HG02973 (cell line): ENCODE measurements around the gene MEFV.
"Not testable (repeated sequence)": the region's sequence is repeated elsewhere in the genome, so short reads cannot be mapped to it uniquely, and the experiment has no call there.

ENCODE experiments used
- ATAC-seq: cut with Tn5 transposase; IDR thresholded peaks from one replicate; pipeline ENCODE4 v1.9.1; 2021; ENCODE audit warnings: moderate library complexity; ENCODE audit not compliant: unreplicated experiment

The MEFV gene

GRCh38 chr16:3220839-3221238 lies 35.6 kb downstream of the MEFV start:
- ATAC-seq, result no peak

DNA sequence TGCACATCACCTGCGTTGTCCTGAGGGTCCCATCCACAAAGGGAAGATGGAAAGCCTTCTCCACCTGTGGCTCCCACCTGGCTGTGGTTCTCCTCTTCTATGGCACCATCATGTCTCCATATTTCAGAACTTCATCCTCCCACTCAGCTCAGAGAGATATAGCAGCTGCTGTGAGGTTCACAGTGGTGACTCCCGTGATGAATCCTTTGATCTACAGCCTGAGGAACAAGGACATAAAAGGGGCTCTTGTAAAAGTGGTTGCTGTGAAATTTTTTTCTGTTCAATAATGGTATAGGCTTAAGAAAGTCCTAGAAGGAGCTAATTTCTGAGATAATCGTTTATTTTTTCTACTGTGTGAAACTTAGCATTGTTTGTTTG lies 40.2 kb downstream of the MEFV start:
- ATAC-seq, result no peak

- no peak for ATAC-seq
Measured at GRCh38 chr16:3215601-3216262, 40.7 kb downstream of the MEFV start.

- ATAC-seq, result no peak
Measured at GRCh38 chr16:3214904-3215600, 41.4 kb downstream of the MEFV start.

GRCh38 chr16:3212567-3212966 lies 43.9 kb downstream of the MEFV start:
- ATAC-seq, result no peak

DNA sequence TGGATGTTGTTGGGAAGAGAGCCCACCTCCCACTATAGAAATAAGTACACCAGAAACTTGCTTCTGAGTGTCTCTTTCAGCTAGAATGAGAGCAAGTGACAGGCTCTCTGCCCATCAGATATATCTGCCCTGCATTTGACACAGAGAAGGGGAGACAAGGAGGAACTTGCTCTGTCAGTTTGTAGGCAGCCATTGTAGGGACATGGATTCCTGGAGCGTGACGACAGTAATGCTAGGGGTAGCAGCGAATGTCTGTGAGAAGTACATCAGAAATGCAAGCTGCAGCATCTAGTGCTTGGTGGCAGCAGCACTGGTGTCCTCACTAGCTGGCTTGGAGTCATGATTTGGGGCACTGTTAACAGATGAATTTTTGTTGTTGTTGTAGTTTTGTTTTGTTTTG lies 44.4 kb downstream of the MEFV start:
- no peak for ATAC-seq

GRCh38 chr16:3207086-3207953 lies 49.1 kb downstream of the MEFV start:
- no peak for ATAC-seq

DNA sequence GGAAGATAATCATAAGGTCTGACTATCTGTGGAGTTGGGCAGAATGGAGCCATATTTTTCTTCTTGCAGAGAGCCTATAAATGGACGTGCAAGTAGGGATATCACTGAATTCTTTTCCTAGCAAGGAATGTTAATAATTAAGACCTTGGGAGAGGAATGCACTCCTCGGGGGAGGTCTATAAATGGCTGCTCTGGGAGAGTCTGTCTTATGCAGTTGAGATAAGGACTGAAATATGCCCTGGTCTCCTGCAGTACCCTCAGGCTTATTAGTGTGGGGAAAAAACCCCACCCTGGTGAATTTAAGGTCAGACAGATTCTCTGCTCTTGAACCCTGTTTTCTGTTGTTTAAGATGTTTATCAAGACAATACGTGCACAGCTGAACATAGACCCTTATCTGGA lies 50.5 kb downstream of the MEFV start:
- ATAC-seq, result not testable (repeated sequence)

DNA sequence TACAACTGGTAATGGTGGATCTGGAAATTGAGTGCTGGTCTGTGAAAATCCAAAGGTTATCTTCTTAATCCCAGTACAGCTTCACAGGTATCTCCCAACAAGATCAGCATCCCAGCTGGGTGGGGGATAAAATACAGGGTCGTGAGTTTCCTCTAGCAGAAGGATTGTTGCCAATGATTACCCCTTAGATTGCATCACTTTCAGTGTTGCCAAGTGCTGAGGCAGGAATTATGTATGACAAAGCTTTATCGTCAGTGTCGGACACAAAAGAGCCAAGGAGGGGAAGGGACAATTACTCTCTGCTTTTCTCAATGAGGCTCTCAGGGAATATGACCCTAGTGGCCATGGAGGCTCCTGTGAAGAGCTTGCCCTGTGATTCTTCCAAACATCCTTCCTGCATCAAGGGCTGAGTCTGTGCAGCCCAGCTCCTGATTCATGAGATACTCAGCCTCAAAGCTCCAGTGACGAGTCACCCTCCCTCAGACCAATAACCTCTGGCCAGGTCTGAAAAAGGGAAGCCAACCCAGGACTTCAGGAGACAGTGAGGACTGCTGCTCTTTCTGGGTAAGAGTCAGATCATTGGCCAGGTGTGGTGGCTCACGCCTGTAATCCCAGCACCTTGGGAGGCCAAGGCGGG lies 53.4 kb downstream of the MEFV start:
- ATAC-seq, result no peak

DNA sequence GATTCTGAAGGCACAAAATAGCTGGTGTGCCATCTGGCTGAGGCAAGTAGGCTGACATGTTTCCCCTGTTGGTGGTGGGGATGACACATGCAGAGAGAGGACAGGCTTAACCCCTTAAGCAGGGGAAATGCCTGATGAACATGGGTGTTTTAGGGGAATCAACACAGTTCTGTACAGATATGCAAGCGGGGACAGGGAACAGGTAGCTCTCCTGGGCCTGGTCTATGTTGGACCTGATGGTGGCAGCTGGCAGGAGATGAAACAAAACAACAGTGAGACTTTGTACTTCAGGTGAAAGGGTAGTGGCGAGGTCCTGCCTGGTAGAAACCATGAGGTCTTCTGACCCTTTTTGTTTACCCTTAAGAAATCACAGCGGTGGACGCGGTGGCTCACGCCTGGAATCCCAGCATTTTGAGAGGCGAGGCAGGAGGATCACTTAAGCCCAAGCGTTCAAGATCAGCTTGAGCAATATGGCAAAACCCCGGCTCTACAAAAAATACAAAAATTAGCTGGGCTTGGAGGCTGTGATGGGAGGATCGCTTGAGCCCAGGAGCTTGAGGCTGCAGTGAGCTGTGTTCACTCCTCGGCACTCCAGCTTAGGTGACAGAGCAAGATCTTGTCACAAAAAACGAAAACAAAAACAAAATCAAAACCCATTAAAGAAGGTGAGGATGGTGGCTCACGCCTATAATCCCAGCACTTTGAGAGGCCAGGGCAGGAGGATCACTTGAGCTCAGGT lies 57.9 kb downstream of the MEFV start:
- no peak for ATAC-seq

DNA sequence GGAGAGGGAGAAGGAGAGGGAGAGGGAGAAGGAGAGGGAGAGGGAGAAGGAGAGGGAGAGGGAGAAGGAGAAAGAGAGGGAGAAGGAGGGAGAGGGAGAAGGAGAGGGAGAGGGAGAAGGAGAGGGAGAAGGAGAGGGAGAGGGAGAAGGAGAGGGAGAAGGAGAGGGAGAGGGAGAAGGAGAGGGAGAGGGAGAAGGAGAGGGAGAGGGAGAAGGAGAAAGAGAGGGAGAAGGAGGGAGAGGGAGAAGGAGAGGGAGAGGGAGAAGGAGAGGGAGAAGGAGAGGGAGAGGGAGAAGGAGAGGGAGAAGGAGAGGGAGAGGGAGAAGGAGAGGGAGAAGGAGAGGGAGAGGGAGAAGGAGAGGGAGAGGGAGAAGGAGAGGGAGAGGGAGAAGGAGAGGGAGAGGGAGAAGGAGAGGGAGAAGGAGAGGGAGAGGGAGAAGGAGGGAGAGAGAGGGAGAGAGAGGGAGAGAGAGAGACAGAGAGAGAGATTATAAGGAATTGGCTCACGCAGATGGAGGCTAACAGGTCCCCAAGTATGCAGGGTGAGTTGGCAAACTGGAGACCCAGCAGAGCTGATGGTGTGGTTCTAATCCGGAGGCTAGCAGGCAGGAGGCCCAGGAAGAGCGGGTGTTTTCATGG lies 58.6 kb downstream of the MEFV start:
- ATAC-seq, result not testable (repeated sequence)

GRCh38 chr16:3195975-3196374 lies 60.5 kb downstream of the MEFV start:
- no peak for ATAC-seq

DNA sequence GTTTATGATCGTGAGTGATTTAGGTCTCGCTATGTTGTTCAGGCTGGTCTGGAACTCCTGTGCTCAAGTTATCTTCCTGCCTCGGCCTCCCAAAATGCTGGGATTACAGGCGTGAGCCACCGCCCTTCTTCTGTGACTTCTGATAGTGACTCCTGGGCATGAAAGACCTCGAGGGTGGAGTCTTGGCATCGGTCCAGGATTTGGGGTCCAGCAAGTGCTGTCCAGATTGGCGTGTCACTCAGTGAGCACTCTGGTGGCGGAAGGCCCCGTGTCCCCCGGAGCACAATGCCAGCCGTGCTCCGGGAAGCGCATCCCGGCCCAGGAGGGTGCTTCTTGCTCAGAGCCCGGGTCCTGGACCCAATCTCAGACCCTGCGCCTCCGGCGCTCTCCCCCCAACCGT lies 61.6 kb downstream of the MEFV start:
- ATAC-seq, result no peak

DNA sequence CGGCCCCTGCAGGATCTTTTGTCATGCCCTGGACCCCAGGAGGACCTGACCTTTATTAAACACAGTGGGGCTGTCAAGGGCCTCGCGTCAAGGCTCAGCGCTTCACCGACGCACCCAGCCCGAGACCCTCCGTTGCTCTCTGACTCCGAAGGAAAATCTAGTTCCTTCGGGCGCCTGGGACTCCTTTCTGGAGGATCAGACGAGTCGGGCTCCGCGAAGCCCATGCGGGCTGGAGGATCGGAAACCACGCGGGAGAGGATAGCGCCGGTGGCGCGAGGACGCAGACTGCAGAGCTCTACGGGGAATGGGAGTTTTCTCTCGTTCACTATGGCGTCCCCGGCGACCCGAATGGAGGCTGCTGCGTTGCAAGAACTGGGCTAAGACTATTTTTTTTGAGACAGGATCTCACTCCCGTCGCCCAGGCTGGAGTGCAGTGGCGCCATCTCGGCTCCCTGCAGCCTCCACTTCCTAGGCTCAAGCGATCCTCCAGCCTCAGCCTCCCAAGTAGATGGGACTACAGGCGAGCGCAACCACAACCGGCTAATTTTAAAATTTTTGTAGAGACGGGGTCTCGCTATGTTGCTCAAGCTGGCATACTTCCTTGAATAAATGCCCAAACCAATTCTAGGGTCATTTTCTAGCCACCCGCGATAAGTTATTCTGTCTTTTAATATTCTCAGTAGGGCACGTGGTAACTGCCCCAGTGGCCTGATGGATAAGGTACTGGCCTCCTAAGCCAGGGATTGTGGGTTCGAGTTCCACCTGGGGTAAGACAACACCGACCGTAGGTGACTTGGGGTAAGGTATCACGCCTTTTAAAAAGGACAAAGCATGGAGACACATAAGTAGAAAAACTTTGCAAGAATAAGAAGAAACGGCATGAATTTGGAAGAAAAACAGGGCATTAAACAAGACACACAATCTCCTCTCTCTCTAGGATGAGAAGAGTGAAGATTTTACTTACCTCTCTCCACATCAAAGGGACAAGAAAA lies 62.9 kb downstream of the MEFV start:
- ATAC-seq, result no peak

- no peak for ATAC-seq
Measured at GRCh38 chr16:3192476-3193019, 63.9 kb downstream of the MEFV start.
